Lung (tissue), 12 donors: ENCODE data around the gene CHAF1A. TPM values are rescaled to one million over a fixed set of nuclear protein-coding genes. Genes with fewer than 3 reads are reported as not detected.

Source experiments
- ATAC-seq: fragments of 200-7000 bp; cut with Tn5 transposase; one replicate; pipeline ENCODE4 v1.9.1; 2020; ENCODE audit warnings: moderate number of reproducible peaks; ENCODE audit not compliant: insufficient read depth, low FRiP score
- DNase-seq, 3 donors: peaks; one replicate each; pipeline ENCODE4 v3.0.0-alpha.2; 2013 to 2017
- H3K27ac ChIP-seq, 2 donors: one replicate each; pipeline ENCODE4 v1.5.1; 2013; ENCODE audit warnings: mild to moderate bottlenecking in 2 of 2, moderate library complexity in 2 of 2, control low read depth in 1 of 2, inconsistent platforms in 1 of 2, low read depth in 1 of 2, low read length in 1 of 2
- H3K27me3 ChIP-seq, 3 donors: one replicate each; pipeline ENCODE4 v1.5.1; 2013; ENCODE audit warnings: low read length in 2 of 3; ENCODE audit not compliant: control insufficient read depth in 3 of 3, insufficient read depth in 3 of 3
- H3K36me3 ChIP-seq, 4 donors: one replicate each; pipeline ENCODE4 v1.5.1; 2013; ENCODE audit warnings: low read length in 4 of 4, mild to moderate bottlenecking in 1 of 4, moderate library complexity in 1 of 4; ENCODE audit not compliant: control insufficient read depth in 4 of 4, insufficient read depth in 4 of 4
- H3K4me1 ChIP-seq, 5 donors: one replicate each; pipeline ENCODE4 v1.5.1; 2013; ENCODE audit warnings: low read length in 5 of 5, mild to moderate bottlenecking in 2 of 5, moderate library complexity in 1 of 5; ENCODE audit not compliant: control insufficient read depth in 5 of 5, insufficient read depth in 5 of 5
- H3K4me3 ChIP-seq: one replicate; pipeline ENCODE4 v1.5.1; 2013; ENCODE audit warnings: mild to moderate bottlenecking, control low read depth, moderate library complexity
- H3K9ac ChIP-seq, 2 donors: one replicate each; pipeline ENCODE4 v1.5.1; 2013; ENCODE audit warnings: low read length in 2 of 2, control low read depth in 1 of 2; ENCODE audit not compliant: insufficient read depth in 1 of 2
- H3K9me3 ChIP-seq, 4 donors: one replicate each; pipeline ENCODE4 v1.5.1; 2013; ENCODE audit warnings: low read length in 3 of 4, mild to moderate bottlenecking in 1 of 4, moderate library complexity in 1 of 4; ENCODE audit not compliant: control insufficient read depth in 4 of 4, insufficient read depth in 3 of 4
- WGBS, 2 donors: extraction: QIAGEN DNeasy Blood & Tissue Kit; methylation state at CpG; one replicate each; pipeline ENCODE4 v1.1.7; 2013; 5-methylcytosine and 5-hydroxymethylcytosine counted together
- polyA plus RNA-seq, 2 donors: library from polyadenylated mRNA; stranded (reverse); fragments of 200-250 nt; gene quantifications; one replicate each; pipeline ENCODE4 v1.2.1, GENCODE V29; 2013
- total RNA-seq, 2 donors: library from RNA; depleted of rRNA in 1 of 2; stranded (reverse); fragments of >200 nt in 1 of 2; gene quantifications; one replicate each; pipeline ENCODE4 v1.2.1, GENCODE V29; 2014 to 2021
- TF ChIP-seq, protein P1 (sequence below): IDR thresholded peaks from 2 replicates; pipeline ENCODE4 v1.5.1; 2012; ENCODE audit warnings: mild to moderate bottlenecking; ENCODE audit errors: control extremely low read depth, extremely low read depth
- donor health status: control.
- donor health status: control.
- donor health status: Bipolar disorder and iron deficiency.
- donor health status: healthy.
- donor health status: DM: yes; HTN: yes; CAD: no.

CHAF1A gene
- total and polyA plus RNA-seq, 4 donors, result 6.8 to 16.7 (median 8.7) TPM

DNA sequence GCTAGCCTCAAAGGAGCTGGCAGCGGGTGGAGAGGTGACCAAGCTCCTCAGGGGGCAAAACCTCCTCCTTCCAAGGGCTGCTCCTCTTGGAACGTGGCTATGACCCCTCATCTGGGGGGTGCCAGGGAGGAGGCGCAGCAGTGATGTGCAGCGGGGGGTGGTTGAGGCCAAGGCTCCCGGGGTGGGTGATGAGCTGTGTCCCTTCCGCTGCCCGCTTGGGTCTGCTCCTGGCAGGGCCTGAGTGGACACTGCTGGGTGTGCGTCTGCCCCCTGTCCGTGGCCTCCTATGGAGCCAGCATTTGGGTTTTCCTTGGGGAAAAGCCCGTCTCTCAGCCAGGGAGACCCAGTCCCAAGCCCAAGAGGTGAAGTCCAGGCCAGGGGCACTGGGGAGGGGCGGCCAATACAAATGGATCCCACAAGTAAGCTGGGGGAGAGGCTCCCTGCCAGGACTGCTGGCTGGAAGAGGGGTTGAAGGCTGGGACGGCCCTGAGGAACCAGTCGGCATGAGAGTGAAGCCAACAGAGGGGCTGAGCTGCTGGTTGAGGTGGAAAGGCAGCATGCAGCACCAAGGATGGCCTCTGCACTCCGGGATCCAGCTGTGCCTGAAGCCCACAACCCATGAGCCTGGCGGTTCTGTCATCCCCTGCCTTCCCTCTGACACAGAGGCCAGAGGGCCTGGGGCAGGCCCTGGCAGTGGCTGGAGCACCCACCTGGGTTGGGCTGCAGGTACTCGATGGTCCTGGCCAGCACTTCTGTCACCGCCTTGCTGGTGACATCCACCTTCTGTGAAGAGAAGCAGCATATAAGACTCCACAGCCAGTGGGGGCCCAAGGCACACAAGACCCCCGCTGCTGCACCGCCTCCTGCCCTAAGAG lies 36.4 kb upstream of the CHAF1A start:
- Histone ChIP-seq H3K9ac (no peak overlapping the region), H3K27me3 (no peaks in the 10 kb centered on the region), H3K4me1 (peaks cover 6 to 49% (median 25%) of the 10 kb centered on the region in 5 donors), H3K36me3 (peaks cover 7 to 53% (median 31%) of the 10 kb centered on the region in 4 donors), H3K9me3 (no peaks in the 10 kb centered on the region), H3K27ac (no peak overlapping the region), H3K4me3 (no peak overlapping the region)
- no peak for DNase-seq
- 94 to 97% methylated on average over 19 of the region's 19 CpGs for WGBS, 2 donors
- TF ChIP-seq, protein P1, sequence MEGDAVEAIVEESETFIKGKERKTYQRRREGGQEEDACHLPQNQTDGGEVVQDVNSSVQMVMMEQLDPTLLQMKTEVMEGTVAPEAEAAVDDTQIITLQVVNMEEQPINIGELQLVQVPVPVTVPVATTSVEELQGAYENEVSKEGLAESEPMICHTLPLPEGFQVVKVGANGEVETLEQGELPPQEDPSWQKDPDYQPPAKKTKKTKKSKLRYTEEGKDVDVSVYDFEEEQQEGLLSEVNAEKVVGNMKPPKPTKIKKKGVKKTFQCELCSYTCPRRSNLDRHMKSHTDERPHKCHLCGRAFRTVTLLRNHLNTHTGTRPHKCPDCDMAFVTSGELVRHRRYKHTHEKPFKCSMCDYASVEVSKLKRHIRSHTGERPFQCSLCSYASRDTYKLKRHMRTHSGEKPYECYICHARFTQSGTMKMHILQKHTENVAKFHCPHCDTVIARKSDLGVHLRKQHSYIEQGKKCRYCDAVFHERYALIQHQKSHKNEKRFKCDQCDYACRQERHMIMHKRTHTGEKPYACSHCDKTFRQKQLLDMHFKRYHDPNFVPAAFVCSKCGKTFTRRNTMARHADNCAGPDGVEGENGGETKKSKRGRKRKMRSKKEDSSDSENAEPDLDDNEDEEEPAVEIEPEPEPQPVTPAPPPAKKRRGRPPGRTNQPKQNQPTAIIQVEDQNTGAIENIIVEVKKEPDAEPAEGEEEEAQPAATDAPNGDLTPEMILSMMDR, result no peak
- no peak for ATAC-seq

DNA sequence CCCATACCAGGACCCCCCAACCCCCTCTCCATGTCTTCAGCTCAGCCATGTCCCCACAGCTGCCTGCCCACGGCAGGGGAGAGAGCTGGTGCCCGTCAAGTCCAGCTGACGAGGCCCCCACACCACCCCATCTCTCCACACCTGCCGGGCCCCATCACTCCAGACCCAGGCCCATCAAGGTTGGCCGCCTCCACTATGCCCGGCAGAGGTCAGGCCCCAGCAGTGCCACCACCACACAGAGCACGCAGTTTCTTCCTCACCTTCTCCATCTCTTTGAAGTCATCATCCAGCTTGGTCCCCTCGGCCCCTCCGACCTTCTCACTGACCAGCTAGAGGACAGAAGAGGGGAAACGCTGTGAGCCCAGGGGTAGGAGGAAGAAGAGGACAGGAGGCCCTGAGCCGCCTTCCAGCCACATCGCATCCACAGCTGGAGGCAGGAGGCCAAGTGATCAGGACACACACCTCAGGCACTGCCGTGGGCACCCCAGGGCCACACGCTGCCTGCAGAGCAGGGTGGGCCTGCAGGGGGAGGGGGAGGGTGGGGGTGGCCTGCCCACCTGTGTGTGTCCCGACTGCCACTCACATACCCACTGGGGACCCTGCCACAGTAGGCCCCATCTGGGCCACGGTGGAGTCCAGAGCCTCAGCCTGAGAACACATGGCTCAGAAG lies 35.6 kb upstream of the CHAF1A start:
- H3K4me3 ChIP-seq, result no peak overlapping the region
- H3K36me3 ChIP-seq, result peaks cover 3 to 48% (median 31%) of the 10 kb centered on the region in 4 donors
- no peaks in the 10 kb centered on the region for H3K9me3 ChIP-seq
- H3K27ac ChIP-seq, result no peak overlapping the region
- DNase-seq, result no peak
- 91 to 92% methylated on average over 16 of the region's 16 CpGs for WGBS, 2 donors
- H3K27me3 ChIP-seq, result no peaks in the 10 kb centered on the region
- no peak overlapping the region for H3K9ac ChIP-seq
- TF ChIP-seq, protein P1, result no peak
- H3K4me1 ChIP-seq, result peaks cover 6 to 45% (median 25%) of the 10 kb centered on the region in 5 donors
- no peak for ATAC-seq

DNA sequence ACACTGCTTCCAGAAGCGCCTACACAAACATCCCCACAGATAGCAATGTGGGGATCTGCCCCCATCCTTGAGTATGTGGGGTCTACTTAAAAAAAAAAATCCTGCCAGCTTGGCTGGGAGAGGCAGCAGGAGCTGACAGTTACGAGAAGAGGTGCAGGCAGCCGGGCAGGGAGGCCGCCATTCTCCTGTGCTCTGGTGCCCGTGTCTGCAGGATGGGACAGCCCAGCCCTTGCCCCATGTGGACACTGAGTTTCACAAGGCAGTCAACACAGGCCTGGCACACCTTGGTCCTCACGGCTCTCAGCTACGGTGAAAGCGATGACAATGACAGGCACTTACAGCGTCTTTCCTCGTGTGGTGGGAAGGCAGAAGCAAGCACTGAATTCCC lies 35.1 kb upstream of the CHAF1A start:
- Histone ChIP-seq H3K36me3 (peaks cover 3 to 42% (median 27%) of the 10 kb centered on the region in 4 donors), H3K9ac (no peak overlapping the region), H3K9me3 (no peaks in the 10 kb centered on the region), H3K27me3 (no peaks in the 10 kb centered on the region), H3K4me3 (no peak overlapping the region), H3K27ac (no peak overlapping the region), H3K4me1 (peaks cover 6 to 44% (median 28%) of the 10 kb centered on the region in 5 donors)
- TF ChIP-seq, protein P1, result no peak
- 90 to 94% methylated on average over 10 of the region's 10 CpGs for WGBS, 2 donors
- no peak for DNase-seq
- no peak for ATAC-seq
